GM18951 (cell line): ENCODE data around the gene GPX2.

Experiments used
- POLR2A ChIP-seq: IDR thresholded peaks from 4 replicates; pipeline ENCODE4 v1.6.1; 2011; ENCODE audit warnings: mild to moderate bottlenecking; ENCODE audit not compliant: insufficient read length, insufficient read depth; ENCODE audit errors: extremely low read depth
- in situ Hi-C: fragments of 300-500 bp; cut with MboI; formaldehyde crosslinking; loops from one replicate; pipeline ENCODE4 v1.12.0; 2022; ENCODE audit warnings: low sequenced_read_pairs, mixed read lengths, inconsistent platforms; ENCODE audit not compliant: unreplicated experiment

The GPX2 gene

GRCh38 chr14:64942531-64943111, at the start of gene GPX2:
Gene GPX2 (minus strand): TSS chr14:64942745. CDS start chr14:64942726, 19 bp downstream.
- no peak for TF ChIP-seq POLR2A
- in situ Hi-C loops: no loop called here

GRCh38 chr14:64990939-64991338, 48.4 kb upstream of the GPX2 start:
- no peak for TF ChIP-seq POLR2A
- in situ Hi-C loops: no loop called here

- in situ Hi-C loops: no loop called here
These were observed 47.8 kb upstream of the GPX2 start for GRCh38 chr14:64990296-64990695.

GRCh38 chr14:64987438-64987767, 44.9 kb upstream of the GPX2 start:
- in situ Hi-C loops: no loop called here
- TF ChIP-seq POLR2A: no peak

More at GRCh38 chr14:64990296-64990695, 47.8 kb upstream of the GPX2 start:
- no peak for TF ChIP-seq POLR2A

- peak; percentile 69 for TF ChIP-seq POLR2A
- in situ Hi-C loops: no loop called here
These were observed 44.3 kb upstream of the GPX2 start, which contains the start of gene FNTB for GRCh38 chr14:64986648-64987437. Gene FNTB (plus strand): TSS chr14:64986895. CDS start chr14:64986954, 59 bp downstream.

GRCh38 chr14:64983439-64984310, 41.1 kb upstream of the GPX2 start:
- in situ Hi-C loops: no loop called here
- no peak for TF ChIP-seq POLR2A

GRCh38 chr14:64979336-64980074, 37.0 kb upstream of the GPX2 start:
- in situ Hi-C loops: no loop called here
- TF ChIP-seq POLR2A: no peak

- in situ Hi-C loops: no loop called here
- TF ChIP-seq POLR2A: no peak
These were observed 32.0 kb upstream of the GPX2 start for GRCh38 chr14:64974563-64974962.

GRCh38 chr14:64973826-64974225, 31.3 kb upstream of the GPX2 start:
- in situ Hi-C loops: no loop called here
- no peak for TF ChIP-seq POLR2A

GRCh38 chr14:64973026-64973442, 30.5 kb upstream of the GPX2 start:
- in situ Hi-C loops: no loop called here
- no peak for TF ChIP-seq POLR2A

- in situ Hi-C loops: no loop called here
- TF ChIP-seq POLR2A: no peak
These were observed 29.6 kb upstream of the GPX2 start, which contains the start of gene RAB15 for GRCh38 chr14:64971943-64972791. Gene RAB15 (minus strand): TSS chr14:64972336. CDS start chr14:64972076, 260 bp downstream.

- in situ Hi-C loops: no loop called here
- no peak for TF ChIP-seq POLR2A
These were observed 29.0 kb upstream of the GPX2 start for GRCh38 chr14:64971491-64971942.
